Measurements from ENCODE around the gene ZNF646.

Gene ZNF646

GRCh38 chr16:31064882-31065461, 9.2 kb upstream of the ZNF646 start:
- DNase-seq (ENCODE audit: low read depth), result no peak

GRCh38 chr16:31067342-31067741, 6.9 kb upstream of the ZNF646 start:
- no peak for DNase-seq (ENCODE audit: low read depth)

- no peak for DNase-seq (ENCODE audit: low read depth)
Observed at GRCh38 chr16:31071861-31072260, 2.4 kb upstream of the ZNF646 start.

- no peak for DNase-seq (ENCODE audit: low read depth)
Observed at GRCh38 chr16:31072540-31073141, 1.6 kb upstream of the ZNF646 start.

GRCh38 chr16:31073142-31073969, 866 bp upstream of the ZNF646 start:
- DNase-seq (ENCODE audit: low read depth), result peak; percentile 77

- DNase-seq (ENCODE audit: low read depth), result no peak
Observed at GRCh38 chr16:31074814-31075183, 577 bp downstream of the ZNF646 start.

GRCh38 chr16:31076319-31076718, 2.1 kb downstream of the ZNF646 start:
- DNase-seq (ENCODE audit: low read depth), result no peak

GRCh38 chr16:31077024-31077423, 2.8 kb downstream of the ZNF646 start:
- DNase-seq (ENCODE audit: low read depth), result no peak

- no peak for DNase-seq (ENCODE audit: low read depth)
Observed at GRCh38 chr16:31077592-31078396, 3.6 kb downstream of the ZNF646 start.

GRCh38 chr16:31078597-31079341, 4.5 kb downstream of the ZNF646 start:
- no peak for DNase-seq (ENCODE audit: low read depth)

- DNase-seq (ENCODE audit: low read depth), result no peak
Observed at GRCh38 chr16:31079342-31079944, 5.2 kb downstream of the ZNF646 start.

GRCh38 chr16:31080035-31080629, 5.9 kb downstream of the ZNF646 start:
- DNase-seq (ENCODE audit: low read depth), result no peak

GRCh38 chr16:31080756-31081419, 6.7 kb downstream of the ZNF646 start:
- no peak for DNase-seq (ENCODE audit: low read depth)

GRCh38 chr16:31081428-31082351, 7.5 kb downstream of the ZNF646 start:
- no peak for DNase-seq (ENCODE audit: low read depth)

DNA sequence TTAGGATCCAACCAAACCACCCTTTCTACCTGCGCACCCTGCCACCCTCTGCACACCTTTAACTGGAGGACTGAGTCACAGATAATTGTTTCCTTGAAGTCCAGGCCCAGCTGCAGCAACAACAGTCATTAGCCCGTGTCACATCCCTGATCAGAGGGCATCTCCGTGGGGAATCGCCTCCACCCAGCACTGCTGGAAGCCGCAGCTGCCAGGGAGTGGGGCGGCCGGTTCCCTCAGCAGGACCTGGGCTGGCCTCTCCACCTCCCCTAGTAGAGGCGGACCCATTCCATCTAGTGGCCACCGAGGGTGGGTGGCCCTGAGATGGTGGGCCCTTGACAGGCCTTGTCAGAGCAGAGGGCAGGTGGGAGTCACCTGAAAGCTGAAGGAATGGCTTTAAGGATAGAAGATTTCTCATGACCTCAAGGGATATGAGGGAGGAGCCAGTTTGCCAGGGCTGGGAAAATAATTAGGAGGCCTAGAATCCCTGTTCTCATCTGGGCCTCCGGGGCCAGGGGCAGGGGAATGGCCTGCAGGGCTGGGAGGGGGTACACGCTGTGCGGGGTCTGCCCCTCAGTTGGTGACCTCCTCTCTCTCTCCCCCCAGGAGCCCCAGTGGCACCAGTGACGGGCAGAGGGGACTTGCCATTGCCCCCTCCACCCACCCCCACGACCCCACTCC, 8.3 kb downstream of the ZNF646 start:
- no peak for DNase-seq (ENCODE audit: low read depth)

DNA sequence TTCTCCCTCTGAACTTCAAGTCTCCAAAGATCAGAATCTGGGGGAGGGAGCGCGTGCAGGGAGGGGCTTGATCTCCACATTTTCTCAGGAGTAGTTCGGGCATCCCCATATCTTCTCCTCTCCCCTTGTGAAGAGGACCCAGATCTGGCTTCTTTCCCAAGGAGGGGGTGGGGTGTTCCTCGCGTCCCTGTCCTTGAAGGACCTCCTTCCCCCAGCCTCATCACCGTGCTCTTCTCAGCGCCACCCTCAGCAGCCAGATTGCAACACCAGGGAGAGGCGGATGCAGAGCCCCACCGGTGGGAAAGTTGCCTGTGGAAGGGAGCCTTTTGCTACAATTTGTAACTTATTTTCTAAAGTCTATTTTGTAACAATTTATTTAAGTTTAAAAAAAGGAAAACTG, 8.9 kb downstream of the ZNF646 start:
- DNase-seq (ENCODE audit: low read depth), result no peak

- DNase-seq (ENCODE audit: low read depth), result no peak
Observed at GRCh38 chr16:31083556-31083955, 9.3 kb downstream of the ZNF646 start.

GRCh38 chr16:31083981-31084380, 9.8 kb downstream of the ZNF646 start:
- no peak for DNase-seq (ENCODE audit: low read depth)

Data from stimulated activated CD8-positive, alpha-beta memory T cell treated with anti-CD3 and anti-CD28 coated beads, Interleukin-15, amount 100 ng/mL, for 1 hour (primary cell).